Stimulated activated CD4-positive, alpha-beta T cell treated with anti-CD3 and anti-CD28 coated beads, Interleukin-1b, Interleukin-23, amount 100 ng/mL, for 4 hours (primary cell): ENCODE results near the gene CD81.
"Not testable (repeated sequence)": the region's sequence is repeated elsewhere in the genome, so short reads cannot be mapped to it uniquely, and the experiment has no call there.

Source experiments
- DNase-seq, 2 donors: peaks; one replicate each; pipeline ENCODE4 v3.0.0-alpha.2; 2020; ENCODE audit warnings: low read depth in 2 of 2

The CD81 gene, protein sequence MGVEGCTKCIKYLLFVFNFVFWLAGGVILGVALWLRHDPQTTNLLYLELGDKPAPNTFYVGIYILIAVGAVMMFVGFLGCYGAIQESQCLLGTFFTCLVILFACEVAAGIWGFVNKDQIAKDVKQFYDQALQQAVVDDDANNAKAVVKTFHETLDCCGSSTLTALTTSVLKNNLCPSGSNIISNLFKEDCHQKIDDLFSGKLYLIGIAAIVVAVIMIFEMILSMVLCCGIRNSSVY

DNA sequence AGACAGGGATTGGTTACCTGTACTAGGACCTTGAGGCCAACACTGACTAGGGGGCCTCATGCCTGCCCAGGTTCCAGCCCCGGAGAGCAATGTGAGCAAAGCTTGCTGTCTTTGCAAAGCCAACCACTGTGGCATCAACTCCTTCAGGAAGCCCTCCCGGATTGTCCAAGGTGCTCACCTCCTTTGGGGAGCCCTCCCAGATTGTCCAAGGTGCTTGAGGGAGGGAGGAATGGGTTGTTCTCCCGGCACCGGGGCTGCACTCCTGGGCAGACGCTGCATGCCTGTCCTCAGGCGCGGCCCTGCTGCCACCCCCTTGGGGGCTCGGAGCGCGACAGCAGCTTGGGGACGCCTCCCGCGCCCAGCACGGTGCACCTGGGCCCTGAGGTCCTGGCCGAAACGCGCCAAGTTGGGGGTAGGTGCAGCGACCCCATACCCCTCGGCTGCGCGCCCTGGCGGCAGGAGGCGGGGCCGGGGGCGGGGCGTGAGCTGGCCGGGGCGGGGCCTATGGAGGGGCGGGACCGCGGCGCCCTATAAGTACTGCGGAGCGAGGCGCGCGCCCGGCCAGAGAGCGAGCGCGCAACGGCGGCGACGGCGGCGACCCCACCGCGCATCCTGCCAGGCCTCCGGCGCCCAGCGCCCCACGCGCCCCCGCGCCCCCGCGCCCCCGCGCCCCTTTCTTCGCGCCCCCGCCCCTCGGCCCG is at the start of gene CD81:
CD81 (plus strand) TSS at position 560 of the 701 bp plus-strand sequence. CDS start 240 bp downstream, outside the sequence.
- peak; percentile 60 to 64 for DNase-seq

DNA sequence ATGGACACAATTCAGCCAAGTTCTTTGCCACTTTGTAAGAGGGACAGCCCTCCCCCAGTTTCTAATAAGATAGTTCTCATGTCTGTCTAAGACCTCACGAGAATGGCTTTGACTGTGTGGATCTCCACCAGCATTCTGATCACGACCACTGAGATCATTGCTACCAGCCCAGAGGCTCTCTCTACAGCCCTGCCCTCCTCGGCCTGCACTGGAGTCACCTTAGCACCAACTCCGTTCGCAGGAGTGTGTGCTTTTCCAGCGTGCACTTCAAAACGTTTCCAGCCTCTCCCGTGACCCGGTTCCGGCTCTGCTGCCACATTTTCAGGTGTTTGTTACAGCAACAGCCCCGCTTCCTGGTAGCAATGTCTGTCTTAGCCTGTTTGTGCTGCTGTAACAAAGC is 49.1 kb upstream of the CD81 start:
- DNase-seq: no peak

DNA sequence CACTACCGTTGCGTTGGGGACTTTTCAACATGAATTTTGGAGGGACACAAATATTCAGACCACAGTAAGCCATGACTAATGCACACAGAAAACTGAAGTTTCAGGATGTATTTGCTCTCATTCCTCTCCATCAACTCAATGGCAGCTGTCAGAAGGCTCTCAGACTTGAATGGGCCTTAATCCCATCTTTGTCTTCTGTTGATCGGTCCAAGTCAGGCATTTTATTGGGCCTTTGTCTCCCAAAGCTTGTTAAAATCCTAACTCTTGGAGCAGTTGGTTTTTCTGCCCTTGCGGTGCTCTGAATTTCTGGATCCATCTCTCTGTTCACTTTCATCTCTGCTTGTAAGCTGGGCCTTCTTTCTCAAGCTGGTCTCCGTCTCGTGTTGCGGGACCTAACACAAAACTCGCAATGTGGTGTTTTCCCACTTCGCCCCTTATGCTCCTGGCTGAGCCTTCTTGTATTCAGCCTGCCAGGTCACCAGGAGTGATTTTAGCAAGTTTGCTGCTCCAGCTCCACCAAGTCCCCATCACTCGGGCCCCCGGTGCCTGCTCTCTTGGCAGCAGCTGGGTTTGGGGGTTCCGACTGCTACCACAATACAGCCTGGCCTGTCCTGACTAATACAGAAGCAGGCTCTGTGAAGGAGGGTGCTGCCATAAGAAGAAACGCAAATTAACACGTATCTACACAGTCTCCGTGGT is 48.3 kb upstream of the CD81 start:
- no peak for DNase-seq

DNA sequence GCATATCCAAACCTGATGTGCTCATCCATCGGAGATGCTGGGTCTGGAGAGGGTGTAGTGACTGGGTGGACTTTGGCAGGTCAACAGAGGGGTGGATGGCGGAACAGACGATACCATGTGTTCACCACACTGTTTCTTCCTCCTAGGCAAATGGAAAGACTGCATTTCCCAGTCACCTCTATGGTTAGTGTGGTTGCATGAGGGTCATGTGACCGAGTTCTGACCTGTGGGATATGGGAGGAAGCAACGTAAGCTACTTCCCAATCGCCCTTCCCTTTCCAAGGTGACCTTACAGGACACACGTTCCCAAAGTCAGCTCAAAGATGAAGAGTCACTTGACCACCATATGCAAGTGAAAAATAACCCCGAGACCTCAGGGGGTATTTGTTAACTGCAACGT is 47.6 kb upstream of the CD81 start:
- DNase-seq: no peak

DNA sequence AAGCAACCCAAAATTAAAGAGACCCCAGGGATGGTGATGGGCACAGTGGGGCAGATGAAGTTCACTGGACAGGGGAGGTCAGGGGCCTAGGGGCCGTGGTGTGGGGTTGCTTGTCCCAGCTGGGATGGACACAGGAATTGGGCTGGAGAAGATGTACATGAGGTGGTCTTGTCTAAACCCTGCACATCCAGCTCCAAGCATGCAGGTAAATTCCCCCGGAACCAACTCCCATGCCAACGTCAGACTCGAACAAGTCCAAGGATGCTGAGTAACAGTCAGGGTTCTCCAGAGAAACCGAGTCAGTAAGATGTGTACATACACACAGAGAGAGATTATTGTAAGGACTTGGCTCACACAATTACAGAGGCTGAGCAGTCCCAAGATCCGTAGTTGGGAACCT is 46.4 kb upstream of the CD81 start:
- no peak for DNase-seq

DNA sequence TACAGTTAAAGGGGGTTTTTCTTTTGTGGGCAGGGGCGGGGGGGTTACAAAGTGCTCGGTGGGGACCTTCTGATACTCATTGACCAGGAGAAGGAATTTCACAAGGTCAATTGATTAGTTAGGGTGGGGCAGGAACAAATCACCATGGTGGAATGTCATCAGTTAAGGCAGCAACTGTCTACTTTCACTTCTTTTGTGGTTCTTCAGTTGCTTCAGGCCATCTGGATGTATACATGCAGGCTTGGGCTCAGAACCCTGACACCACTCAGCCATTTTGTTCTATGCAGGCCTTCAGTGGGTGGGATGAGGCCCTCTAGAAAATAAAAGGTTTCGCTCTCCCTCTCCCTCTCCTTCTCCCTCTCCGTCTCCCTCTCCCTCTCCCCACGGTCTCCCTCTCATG is 45.7 kb upstream of the CD81 start:
- DNase-seq: no peak

DNA sequence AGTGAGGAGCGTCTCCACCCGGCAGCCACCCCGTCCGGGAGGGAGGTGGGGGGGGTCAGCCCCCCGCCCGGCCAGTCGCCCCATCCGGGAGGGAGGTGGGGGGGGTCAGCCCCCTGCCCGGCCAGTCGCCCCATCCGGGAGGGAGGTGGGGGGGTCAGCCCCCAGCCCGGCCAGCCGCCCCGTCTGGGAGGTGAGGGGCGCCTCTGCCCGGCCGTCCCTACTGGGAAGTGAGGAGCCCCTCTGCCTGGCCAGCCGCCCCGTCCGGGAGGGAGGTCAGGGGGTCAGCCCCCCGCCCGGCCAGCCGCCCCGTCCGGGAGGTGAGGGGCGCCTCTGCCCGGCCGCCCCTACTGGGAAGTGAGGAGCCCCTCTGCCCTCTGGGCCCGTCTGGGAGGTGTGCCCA is 44.5 kb upstream of the CD81 start:
- not testable (repeated sequence) for DNase-seq

DNA sequence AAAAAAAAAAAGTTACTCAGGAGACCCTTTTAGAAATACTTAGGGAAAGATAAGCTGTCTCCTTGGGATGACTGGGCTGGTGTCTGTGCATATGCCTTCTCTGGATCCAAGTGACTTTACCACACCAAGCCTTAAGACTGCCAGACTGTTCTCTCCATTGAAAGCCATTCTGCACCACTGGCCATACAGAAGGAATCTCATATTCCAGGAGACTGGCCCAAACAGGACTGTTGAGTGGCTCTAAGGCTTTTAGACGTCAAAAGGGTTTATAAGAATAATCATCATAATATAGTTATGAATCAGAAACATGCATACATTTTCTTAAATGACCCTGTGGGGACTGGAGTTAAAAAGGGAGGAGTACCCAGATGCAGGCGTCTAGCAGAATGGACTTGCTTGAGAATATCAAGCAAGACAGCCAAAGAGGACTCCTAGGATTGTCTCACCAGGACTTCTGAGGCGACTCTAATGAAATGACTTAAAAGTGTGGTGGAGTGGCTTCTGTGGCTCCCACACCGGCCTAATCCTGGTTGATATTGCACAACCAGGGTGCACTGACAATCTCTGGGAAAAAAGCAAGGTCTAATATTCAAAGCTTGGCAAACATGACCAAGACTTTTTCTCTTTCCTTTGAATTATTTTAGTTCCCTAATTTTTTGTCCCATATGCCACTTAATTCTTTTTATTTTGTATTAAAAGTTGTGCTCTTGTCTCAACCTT is 43.5 kb upstream of the CD81 start:
- DNase-seq: not testable (repeated sequence)

DNA sequence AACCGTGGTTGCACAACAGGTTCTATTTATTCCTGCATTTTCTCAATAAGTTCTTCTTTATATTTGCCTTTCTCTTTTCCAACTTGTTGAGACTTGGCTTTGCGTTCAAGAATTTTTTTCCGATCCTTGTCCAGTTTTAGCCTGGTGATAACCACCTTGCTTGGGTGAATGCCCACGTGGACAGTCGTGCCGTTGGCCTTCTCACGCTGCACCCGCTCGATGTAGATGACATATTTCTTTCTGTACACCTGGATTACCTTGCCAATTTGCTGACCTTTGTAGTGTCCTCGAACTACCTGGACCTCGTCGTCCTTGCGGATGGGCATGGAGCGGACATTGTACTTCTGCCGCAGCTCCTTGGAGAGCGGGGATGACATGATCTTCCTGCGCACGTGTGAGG is 41.8 kb upstream of the CD81 start:
- DNase-seq: not testable (repeated sequence)

DNA sequence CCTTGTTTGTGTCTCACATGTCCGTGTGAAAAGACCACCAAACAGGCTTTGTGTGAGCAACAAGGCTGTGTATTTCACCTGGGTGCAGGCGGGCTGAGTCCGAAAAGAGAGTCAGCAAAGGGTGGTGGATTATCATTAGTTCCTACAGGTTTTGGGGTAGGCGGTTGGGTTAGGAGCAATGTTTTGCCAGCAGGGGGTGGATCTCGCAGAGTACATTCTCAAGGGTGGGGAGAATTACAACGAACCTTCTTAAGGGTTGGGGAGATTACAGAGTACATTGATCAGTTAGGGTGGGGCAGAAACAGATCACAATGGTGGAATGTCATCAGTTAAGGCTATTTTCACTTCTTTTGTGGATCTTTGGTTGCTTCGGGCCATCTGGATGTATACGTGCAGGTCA is 38.4 kb upstream of the CD81 start:
- not testable (repeated sequence) for DNase-seq

DNA sequence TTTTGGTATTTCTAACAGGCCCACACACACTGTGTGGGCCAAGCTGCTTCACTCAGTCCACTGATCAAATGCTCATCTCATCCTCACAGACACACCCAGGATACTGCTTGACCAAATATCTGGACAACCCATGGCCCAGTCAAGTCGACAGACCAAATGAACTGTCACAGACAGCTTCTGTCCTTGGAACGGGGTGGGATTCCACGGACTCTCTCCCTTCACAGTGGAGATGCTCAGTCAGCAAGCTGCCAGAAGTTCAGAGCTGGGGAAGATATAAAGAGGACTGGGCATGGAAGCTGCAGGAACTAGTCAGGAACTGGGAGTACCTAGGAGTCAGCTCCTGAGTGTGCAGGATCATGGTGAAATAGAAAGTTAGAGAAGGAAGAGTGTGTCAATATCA is 34.6 kb upstream of the CD81 start:
- DNase-seq: no peak

DNA sequence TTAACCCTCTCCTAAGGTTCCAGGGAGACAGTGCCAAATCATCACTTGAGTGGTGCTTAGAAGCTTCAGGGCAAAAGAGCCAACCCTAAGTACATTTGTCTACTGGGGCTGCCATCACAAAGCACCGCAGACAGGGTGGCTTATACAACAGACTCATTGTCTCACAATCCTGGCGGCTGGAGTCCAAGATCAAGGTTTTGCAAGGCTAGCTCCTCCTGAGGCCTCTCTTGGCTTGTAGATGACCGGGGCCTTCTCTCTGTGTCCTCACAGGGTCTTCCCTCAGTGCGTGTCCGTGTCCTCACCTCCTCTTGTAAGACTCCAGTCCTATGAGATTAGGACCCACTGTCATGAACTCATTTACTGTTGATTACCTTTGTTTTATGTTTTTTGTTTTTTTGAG is 34.1 kb upstream of the CD81 start:
- no peak for DNase-seq

DNA sequence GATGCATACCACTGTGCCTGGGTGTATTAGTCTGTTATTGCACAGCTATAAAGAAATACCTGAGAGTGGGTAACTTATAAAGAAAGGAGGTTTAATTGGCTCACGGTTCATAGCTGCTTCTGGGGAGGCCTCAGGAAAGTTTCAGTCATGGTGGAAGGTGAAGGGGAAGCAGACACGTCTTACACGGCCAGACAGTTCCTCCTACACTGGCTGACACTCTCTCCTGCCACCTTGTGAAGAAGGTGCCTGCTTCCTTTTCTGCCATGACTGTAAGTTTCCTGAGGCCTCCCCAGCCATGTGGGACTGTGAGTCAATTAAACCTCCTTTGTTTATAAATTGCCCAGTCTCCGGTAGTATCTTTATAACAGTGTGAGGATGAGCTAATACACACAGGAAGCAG is 33.6 kb upstream of the CD81 start:
- DNase-seq: no peak

DNA sequence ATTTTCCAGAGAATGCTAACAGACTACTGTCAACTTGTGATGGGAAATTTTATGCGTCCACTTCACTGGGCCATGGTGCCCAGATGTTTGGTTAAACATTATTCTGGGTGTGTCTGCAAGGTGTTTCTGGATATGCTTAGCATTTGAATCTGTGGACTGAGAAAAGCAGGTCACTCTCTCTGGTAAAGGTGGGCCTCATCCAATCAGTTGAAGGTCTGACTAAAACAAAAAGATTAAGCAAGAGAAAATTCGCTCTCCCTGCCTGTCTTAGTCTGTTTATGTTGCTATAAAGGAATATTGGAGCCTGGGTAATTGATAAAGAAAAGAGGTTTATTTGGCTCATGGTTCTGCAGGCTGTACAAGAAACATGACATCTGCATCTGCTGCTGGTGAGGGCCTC is 32.1 kb upstream of the CD81 start:
- no peak for DNase-seq

DNA sequence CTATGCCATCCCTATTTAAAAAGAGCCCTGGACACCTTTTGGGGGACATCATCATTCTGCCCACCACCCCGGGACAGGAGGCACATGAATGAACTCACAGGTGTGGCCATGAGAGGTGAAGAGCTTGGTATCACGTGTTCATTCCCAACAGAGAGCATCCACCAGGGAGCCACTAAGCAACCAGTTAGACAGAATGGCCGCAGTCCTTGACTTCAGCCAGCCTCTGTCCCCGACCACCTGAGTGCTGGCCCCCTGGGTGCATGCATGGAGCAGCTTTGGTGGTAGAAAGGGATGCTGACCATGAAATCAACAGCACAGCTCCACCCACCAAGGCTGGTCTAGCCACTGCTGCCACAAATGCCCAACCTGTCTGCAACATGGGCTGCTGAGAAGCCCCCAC is 31.1 kb upstream of the CD81 start:
- DNase-seq: no peak

DNA sequence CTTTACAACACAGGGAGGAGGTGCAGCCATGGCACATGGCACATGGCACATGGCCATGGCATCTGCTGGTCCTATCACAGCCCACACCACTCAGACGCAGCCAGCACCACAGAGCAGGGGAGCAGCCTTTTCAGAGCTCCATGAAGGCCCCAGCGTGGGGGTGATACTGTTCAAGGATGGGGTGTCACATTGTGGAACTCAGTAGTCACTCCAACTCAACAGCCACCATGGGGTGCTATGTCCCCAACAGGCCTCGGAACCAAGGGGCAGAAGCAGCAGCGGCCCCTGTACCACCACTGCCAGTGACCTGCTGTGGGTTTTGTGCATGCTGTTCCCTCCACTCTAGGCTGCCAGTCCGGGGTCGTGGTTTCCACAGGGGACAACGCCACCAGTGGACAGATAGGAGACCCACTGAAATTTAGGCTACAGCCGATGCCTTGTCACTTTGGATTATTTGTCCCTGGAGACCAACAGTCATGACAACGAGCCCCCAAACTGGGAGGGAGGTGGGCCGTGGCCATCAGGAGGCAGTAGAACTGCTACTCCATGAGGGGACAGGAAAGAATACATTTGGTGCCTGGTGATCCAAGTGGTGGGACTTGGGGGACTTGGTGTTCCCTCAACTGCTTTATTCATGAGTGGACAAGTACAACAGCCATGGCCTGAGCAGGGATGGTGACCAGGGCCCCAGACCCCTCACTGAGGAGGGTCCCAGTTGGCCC is 30.4 kb upstream of the CD81 start:
- no peak for DNase-seq

DNA sequence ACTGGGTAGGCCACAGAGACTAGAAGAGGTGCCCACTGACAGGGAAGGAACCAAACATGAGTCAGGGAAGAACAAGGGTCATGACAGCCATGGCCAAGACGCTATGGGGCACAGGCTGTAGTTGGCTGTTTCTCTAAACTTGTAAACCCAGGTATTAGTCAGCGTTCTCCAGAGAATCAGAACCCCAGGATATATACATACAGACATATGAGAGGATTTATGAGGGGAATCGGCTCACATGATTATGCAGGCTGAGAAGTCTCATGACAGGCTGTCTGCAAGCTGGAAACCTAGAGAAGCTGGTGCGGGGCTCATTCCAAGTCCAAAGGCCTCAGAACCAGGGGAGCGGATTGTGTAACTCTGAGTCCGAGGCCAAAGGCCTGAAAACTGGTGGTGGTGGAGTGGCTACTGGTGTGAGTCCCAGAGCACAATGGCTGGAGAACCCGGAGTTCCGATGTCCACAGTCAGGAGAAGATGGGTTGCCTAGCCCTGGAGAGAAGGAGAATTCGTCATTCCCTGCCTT is 29.7 kb upstream of the CD81 start:
- no peak for DNase-seq

DNA sequence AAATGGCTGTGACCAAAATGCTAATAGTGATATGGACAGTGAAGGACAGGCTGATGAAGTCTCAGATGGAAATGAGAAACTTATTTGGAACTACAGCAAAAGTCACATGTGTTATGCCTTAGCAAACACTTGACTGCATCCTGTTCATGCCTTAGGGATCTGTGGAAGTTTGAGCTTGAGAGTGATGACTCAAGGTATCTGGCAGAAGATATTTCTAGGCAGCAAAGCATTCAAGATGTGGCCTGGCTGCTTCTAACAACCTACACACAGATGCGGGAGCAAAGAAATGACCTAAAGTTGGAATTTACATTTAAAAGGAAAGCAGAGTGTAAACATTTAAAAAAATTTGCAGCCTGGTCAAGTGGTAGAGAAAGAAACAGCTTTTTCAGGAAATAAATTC is 28.1 kb upstream of the CD81 start:
- no peak for DNase-seq

DNA sequence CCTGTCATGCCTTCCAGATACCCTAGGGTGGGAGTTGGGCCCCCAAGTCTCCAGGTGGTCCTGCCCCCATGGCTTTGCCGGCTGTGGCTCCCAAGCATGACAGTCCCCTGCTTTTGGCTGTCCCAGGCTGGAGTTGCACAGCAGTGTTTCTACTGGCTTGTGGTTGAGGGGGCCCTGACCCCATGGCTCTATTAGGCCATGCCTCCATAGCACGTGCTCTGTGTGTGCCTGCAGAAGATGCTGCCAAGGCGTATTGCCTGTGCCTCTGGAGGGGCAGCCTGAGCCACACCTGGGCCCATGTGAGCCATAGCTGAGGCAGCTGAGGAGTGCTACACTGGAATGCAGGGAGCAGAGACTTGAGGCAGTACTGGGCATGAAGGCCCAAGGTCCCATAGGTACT is 25.4 kb upstream of the CD81 start:
- DNase-seq: no peak

DNA sequence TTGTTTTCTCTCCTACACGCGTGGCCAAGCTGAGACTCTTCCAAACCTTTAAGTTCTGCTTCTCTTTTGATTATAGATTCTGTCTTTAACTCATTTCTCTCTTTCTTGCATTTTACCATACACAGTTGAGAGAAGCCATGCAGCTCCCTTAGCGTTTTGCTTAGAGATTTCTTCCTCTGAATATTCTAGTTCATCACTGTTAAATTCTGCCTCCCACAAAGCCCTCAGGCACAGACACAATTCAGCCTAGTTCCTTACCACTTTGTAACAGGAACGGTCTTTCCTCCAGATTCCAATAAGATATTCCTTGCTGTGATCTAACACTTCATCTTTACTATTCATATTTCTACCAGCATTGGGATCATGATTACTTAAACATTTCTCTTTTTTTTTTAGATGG is 24.7 kb upstream of the CD81 start:
- no peak for DNase-seq

DNA sequence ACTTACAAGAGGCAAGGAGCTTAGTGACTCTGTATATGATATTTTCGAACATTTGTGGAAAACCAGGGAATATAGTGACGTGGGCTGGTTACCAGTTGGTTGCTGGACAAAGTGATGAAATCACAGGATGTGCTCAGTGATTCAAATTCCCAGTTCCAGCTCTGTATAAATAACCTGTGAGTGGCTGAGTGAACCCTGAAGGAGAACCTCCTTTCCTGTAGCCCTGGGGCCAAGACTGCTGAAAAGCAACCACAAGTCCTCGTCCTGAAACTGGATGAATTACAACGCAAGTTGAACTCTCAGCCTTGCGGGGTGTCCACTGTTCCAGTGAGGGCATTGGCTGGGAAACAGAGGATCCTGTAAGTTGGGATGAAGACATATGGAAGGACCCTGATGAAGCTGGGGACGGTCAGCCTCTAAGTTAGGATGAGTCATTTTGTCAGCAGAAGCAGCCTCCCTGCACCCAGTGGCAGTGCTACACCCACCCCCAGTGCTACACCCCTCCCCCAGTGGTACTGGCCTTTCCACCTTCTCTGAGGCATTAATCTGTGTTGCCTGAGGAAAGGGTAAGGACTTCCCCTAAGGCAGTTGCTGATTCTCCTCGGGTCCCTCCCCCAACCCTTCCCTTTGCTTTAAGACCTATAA is 22.0 kb upstream of the CD81 start:
- no peak for DNase-seq
